HG02970 (cell line): ENCODE data around the gene LEAP2.

Experiments
- ATAC-seq: cut with Tn5 transposase; IDR thresholded peaks from one replicate; pipeline ENCODE4 v1.9.1; 2021; ENCODE audit warnings: mild to moderate bottlenecking, moderate library complexity, moderate number of reproducible peaks; ENCODE audit not compliant: unreplicated experiment, low FRiP score

LEAP2 gene

GRCh38 chr5:132873119-132873929, at the start of gene LEAP2:
Gene LEAP2 (plus strand): TSS chr5:132873668. CDS start chr5:132873695, 27 bp downstream.
- no peak for ATAC-seq

DNA sequence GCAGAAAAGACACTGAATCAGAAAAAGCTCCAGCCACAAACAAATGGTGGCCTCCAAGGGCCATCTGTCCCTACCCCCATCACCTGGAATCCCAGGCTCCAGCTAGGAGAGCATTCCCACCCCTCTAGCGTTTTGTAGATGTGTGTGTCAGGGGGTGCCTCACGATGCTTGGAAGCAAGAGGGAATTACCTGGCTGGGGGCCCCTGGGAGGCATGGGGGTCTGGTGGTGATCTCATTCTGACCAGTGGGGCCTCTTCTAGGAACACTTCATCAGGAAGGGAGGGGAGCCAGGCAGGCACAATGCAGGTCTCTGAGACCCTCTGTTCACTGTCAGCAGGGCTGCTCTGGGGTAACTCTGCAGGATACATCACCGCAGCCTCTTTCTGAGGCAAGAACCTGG, 49.0 kb upstream of the LEAP2 start:
- no peak for ATAC-seq

GRCh38 chr5:132825033-132825833, 48.2 kb upstream of the LEAP2 start:
- ATAC-seq, result no peak

DNA sequence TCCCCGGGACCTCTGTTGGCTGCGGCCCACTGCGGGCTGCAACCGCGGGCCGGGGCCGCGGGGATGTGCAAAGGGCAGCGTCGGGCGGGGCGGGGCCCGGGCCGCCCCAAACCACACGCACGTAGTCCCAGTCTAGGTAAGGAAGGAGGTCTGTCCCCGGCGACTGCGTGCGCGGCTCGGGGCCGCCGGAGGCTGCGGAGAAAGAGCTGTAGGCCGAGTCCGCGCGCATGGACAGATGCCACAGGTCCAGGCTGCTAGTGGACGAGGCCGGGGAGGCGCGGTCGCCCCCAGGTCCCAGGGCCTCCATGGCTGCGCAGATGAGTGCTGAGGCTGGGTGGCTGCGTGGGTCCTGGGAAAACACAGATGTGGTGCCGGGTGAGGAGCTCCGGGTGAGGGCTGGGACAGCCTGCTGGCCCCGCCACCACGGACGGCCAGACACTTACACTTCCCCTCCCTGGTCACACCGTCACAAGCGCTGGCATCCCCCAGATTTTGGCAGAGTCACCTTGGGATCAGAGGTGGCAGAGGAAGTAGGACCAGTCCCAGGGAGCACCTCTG, 47.6 kb upstream of the LEAP2 start:
- ATAC-seq, result no peak

GRCh38 chr5:132826424-132827082, 46.9 kb upstream of the LEAP2 start:
- no peak for ATAC-seq

DNA sequence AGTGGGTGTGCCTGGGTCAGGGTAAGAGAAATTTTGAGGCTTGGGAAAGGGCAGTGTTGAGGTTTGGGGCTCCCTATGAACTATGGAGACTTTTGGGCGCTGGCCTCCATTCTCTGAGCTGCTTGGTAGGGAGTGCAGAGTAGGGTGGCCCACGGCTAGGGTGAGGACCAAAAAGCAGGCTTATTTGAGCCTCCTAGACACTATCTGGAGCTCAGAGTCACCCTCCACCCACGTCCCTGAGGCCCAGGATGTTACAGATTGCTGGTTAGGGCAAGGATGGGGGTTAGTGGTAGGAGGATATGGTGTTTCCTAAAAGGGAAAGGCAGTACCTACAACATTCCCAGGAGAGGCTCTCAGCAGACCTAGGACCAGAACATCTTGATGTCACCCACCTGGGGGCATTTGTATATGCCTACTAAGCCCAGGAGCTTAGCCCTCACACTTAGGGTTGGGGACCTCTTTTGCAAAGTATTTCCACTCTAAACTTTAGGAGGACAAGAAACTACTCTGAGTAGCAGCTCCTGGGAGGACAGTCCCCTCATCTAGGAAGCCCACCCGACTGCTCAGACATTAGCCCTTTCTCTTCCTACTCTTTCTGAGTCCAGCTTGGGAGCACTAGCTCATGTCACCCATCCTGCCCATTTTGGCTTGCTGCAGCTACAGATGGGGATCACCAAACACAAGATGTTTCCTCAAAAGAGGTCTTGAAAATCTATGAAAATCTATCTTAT, 45.4 kb upstream of the LEAP2 start:
- no peak for ATAC-seq

- ATAC-seq, result no peak
These were observed 44.5 kb upstream of the LEAP2 start for GRCh38 chr5:132828846-132829494.

DNA sequence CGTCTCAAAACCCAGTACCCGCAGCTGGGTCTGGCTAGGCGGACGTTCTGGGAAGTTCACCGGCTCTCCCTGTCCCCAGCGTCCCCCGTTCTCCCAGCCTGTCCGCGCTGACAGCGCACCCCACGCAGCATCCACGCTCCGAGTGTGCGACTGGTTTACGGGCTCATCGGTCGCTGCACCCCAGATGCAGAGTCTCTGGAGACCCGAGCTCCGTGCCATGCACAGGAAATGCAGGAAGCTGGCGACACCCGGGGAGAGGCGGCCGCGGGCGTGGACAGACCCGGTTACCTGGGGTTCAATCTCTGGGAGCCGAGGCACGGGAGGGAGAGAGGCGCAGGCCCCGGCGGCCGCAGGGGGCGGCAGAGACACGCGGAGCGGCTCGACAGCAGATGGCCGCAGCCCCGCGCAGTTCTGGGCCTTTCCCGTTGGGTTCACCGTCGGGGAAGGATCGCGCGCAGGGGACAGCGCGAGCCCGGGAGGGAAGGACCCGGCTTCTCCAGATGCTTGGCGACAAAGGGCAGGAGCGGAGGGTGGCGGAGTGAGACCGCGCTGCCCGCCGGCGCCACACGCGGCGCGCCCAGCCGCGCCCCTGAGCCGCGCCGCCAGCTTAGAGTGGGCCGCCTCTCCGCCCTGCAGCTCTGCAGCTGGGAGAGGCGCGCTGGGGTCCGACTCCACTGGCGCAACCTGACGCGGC, 43.6 kb upstream of the LEAP2 start:
- peak; percentile 57 for ATAC-seq

DNA sequence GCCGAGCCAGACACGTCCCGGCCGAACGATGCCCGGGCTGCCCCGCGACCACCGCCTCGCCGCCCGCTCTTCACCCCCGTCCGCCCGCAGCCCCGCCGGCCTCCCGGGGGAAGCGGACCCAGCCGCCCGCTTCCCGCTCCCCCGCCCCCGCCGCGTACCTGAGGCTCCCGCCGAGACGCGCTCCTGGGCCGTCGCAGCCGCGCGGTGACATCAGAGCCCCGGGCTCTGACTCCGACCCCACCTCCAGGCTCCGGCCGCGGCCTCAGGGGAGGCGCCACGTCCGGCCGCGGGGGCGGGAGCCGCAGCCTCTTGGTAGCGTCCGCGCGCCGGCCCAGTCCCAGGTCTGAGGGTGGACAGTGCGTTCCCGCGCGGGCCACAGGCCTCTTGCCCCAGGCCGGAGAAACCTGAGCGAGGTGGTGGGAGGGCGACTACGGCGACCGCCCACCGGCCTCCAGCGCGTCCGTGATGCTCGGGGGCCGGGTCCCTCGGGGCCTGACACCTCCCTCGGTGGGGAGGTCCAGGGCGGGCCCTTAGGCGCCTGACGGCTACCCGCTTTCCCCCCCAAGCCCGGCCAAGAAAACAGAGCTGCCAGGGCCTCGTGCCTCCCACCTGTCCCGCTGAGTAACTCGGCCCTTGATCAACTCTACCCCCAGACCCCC, 42.9 kb upstream of the LEAP2 start, which contains the start of gene SHROOM1:
SHROOM1 (minus strand) TSS at position 212 of the 659 bp plus-strand sequence. CDS start 4,507 bp downstream, outside the sequence.
- ATAC-seq, result peak; percentile 48

- no peak for ATAC-seq
These were observed 42.2 kb upstream of the LEAP2 start for GRCh38 chr5:132831095-132831860.

- no peak for ATAC-seq
These were observed 40.9 kb upstream of the LEAP2 start for GRCh38 chr5:132832612-132833011.

GRCh38 chr5:132834057-132834456, 39.4 kb upstream of the LEAP2 start:
- ATAC-seq, result no peak

- ATAC-seq, result no peak
These were observed 36.6 kb upstream of the LEAP2 start for GRCh38 chr5:132836852-132837251.

GRCh38 chr5:132837868-132838267, 35.6 kb upstream of the LEAP2 start:
- no peak for ATAC-seq

DNA sequence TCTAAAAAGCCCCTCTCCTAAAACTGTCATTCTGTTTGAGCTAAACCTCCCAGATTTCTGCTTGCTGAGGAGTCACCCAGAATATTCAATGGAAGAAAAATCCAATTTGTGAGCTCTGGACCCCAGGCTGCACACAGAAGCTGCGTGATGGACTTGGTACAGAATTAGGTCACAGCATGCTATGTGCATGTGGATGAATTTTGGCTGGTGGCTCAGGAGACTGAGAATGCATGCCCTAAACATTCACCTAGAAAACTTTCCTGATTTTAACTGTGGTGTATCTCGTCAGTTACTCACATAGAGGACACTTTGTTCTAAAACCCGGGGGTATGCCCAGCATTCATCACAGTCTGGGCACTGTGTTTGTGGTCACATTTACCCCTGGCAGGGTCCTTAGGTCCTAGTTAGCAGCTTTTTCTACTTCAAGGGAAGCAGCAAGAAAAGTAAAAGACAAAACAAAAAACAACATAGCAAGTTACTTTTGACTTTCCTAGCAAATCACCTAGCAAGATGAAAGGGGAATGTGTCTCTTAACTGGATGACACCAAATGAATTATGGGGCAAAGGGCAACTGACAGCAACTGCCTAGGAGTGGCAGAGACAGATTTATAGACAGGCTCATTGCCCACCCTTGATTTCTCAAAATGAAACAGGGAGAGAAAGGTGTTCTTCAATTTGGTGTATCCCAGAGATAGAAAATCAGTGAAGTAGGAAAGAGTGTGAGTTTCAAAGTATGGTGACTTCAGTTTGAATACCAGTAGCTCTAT, 34.8 kb upstream of the LEAP2 start:
- ATAC-seq, result no peak

GRCh38 chr5:132839426-132840301, 33.8 kb upstream of the LEAP2 start:
- ATAC-seq, result no peak
